GM20000 (cell line): Measurements from ENCODE around the gene COA1.

ENCODE experiments used
- DNase-seq: peaks from one replicate; pipeline ENCODE4 v3.0.0; 2012; ENCODE audit warnings: low spot score
- CTCF ChIP-seq: IDR thresholded peaks from 2 replicates; pipeline ENCODE4 v1.5.1; 2012; ENCODE audit warnings: mild to moderate bottlenecking, control low read depth; ENCODE audit errors: extremely low read depth, missing control alignments

COA1 gene

GRCh38 chr7:43660141-43660540 lies 69.2 kb downstream of the COA1 start:
- DNase-seq, result no peak
- TF ChIP-seq CTCF, result no peak

- DNase-seq, result no peak
- TF ChIP-seq CTCF, result no peak
These were observed 69.8 kb downstream of the COA1 start for GRCh38 chr7:43659549-43659896.

GRCh38 chr7:43658718-43659548 lies 70.4 kb downstream of the COA1 start:
- no peak for DNase-seq
- TF ChIP-seq CTCF, result no peak

GRCh38 chr7:43656997-43657396 lies 72.3 kb downstream of the COA1 start:
- DNase-seq, result no peak
- no peak for TF ChIP-seq CTCF

GRCh38 chr7:43655584-43655983 lies 73.7 kb downstream of the COA1 start:
- no peak for TF ChIP-seq CTCF
- DNase-seq, result no peak

GRCh38 chr7:43653891-43654504 lies 75.3 kb downstream of the COA1 start:
- no peak for DNase-seq
- TF ChIP-seq CTCF, result no peak

- no peak for TF ChIP-seq CTCF
These were observed 75.9 kb downstream of the COA1 start for GRCh38 chr7:43653466-43653865.

More at GRCh38 chr7:43653466-43653865, 75.9 kb downstream of the COA1 start:
- DNase-seq, result no peak
